GM21447 (cell line): ENCODE results near the gene SNAPC3.

Experiments used
- ATAC-seq: cut with Tn5 transposase; IDR thresholded peaks from one replicate; pipeline ENCODE4 v1.9.1; 2021; ENCODE audit not compliant: unreplicated experiment

Gene SNAPC3

DNA sequence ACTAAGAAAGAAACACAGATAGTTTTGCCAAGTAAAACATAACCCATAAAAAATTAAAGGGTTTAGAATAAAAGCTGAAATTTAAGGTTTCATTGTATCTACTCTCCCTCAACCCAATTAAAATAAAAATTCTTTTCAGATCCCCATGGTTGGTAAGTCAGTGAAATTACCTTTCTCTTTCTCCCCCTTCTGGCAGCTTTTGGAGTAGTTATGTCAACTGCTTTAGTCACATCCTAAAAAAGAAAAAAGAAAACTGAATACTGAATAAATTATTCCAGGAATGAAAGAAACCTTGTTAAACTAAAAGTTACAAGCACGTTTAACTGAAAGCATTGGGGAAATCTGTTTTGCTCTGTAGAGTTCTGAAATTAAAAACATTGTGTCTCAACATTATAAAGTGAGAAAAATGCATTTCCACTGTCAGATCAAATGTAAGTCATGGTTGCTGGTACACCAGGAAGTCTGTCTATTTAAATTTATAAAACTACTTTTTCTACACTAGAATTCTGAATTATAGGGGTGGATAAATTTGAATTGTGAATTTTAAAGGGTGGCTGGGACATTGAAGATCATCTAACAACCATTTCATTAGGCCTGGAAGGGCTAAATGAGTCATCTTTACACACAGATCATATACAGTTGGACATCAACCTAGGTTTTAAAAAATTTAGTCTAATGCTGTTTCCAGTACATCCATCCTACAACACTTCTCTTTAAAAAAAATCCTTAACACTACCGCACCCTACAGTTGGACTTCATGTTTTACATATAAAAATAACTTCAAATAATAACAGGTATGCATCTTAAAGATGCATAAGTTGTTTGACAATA is 63.4 kb downstream of the SNAPC3 start:
- no peak for ATAC-seq

DNA sequence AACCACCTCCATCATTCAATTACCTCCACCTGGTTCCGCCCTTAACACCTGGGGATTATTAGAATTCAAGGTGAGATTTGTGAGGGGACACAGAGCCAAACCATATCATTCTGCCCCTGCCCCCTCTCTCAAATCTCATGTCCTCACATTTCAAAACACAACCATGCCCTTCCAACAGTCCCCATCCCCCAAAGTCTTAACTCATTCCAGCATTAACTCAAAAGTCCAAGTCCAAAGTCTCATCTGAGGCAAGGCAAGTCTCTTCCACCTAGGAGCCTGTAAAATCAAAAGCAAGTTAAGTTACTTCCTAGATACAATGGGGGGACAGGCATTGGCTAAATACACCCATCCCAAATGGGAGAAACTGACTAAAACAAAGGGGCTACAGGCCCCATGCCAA is 69.3 kb downstream of the SNAPC3 start:
- no peak for ATAC-seq

DNA sequence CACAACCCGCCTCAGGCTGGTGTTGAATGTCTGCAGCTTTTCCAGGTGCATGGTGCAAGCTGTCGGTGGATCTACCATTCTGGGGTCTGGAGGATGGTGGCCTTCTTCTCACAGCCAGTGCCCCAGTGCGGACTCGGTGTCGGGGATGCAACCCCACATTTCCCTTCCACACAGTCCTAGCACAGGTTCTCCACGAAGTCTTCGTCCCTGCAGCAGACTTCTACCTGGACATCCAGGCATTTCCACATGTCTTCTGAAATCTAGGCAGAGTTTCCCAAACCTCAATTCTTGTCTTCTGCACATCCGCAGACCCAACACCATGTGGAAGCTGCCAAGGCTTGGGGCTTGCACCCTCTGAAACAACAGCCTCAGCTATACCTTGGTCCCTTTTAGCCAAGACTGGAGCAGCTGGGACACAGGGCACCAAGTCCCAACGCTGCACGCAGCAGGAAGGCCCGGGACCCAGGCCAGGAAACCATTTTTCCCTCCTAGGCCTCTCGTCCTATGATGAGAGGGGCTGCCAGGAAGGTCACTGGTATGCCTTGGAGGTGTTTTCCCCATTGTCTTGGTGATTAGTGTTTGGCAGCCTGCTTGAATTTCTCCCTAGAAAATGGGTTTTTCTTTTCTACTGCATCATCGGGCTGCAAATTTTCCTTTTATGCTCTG is 69.9 kb downstream of the SNAPC3 start:
- ATAC-seq = no peak

- ATAC-seq = no peak
These were observed 75.7 kb downstream of the SNAPC3 start for GRCh38 chr9:15498246-15498995.

GRCh38 chr9:15499139-15499538 is 76.5 kb downstream of the SNAPC3 start:
- ATAC-seq = no peak

DNA sequence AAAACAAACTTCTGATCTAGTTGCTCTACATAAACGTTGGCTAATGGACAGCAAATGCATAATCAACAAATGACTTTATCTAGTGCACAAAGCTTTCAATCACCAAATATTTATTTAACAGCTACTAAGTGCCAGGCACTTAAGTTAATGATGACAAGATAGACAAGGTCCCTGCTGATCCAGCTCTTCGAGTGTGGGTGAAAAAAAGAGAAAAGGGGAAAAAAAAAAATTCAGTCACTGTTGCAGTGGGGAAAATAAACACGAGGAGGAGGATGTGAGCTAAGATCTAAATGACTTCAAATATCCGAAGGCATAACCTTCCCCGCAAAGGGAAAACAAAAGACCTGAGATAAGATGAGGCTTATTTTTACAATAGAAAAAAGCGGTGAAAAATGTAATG is 78.5 kb downstream of the SNAPC3 start:
- no peak for ATAC-seq

DNA sequence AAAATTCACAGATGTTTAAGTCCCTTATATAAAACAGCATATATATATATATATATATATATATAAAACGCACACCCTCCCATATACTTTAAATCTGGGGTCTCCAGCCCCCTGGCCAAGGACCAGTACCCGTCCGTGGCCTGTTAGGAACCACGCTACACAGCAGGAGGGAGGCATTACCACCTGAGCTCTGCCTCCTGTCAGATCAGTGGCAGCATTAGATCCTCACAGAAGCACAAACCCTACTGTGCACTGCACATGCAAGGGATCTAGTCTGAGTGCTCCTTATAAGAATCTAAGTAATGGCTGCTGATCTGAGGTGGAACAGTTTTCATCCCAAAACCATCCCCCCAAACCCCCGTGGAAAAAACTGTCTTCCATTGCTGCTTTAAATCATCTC is 79.1 kb downstream of the SNAPC3 start:
- no peak for ATAC-seq

DNA sequence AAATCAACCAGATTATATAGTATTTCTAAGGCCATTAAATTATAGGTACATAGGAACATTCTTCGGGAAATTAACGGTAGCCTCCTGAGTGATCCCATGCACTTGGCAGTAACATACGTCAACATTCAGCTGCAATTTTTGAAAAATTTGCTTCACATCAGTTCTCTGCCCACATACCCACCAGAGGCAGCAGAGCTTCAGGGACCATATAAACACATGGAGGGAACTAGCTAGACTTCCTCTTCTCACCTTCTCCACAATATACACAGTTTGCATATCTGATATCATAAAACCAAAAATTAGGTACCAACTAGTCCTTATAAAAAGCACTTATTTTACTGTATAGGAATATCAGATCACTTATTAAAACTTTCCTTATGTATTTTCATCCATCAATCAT is 83.2 kb downstream of the SNAPC3 start:
- no peak for ATAC-seq

DNA sequence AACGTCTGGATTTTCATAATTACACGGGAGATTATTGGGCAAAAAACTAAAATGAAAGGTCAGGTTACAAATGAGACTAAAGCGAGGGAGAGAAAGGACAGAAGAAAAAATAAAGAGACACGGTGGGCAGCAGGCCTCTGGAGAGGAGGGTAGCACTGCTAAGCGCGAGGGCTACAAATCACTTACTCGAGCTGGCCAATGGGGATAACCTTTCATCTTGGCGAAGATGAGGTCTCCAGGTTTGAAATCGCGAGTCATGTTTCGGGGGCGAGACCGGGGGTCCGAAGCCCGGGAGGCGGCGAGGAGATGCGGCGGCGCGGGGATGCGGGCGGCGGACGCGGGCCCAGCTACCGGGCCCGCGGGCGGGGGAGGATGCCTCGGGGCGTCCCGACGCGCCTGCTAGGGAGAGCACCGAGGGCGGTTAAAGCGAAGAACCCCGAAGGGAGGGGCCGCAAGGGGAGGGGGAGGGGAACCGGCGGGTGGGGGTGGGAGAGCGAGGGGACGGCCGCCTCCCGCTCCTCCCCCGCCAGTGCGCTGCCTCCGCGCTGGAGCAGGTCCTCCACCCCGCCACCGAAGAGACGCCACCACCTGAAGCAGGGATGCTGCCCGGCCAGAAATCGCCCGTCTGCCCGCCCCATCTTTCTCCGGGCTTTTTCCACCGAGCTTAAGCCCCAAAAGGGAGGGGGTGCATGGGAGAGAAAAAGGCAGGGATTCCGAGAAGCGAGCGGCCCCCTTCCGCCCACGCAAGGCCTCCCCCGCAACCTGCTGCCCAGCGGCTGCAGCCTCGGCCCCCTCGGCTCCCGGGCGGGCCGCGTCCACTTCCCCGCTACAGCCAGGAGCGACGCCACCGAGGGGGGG is 87.5 kb downstream of the SNAPC3 start:
- ATAC-seq = peak; percentile 38

DNA sequence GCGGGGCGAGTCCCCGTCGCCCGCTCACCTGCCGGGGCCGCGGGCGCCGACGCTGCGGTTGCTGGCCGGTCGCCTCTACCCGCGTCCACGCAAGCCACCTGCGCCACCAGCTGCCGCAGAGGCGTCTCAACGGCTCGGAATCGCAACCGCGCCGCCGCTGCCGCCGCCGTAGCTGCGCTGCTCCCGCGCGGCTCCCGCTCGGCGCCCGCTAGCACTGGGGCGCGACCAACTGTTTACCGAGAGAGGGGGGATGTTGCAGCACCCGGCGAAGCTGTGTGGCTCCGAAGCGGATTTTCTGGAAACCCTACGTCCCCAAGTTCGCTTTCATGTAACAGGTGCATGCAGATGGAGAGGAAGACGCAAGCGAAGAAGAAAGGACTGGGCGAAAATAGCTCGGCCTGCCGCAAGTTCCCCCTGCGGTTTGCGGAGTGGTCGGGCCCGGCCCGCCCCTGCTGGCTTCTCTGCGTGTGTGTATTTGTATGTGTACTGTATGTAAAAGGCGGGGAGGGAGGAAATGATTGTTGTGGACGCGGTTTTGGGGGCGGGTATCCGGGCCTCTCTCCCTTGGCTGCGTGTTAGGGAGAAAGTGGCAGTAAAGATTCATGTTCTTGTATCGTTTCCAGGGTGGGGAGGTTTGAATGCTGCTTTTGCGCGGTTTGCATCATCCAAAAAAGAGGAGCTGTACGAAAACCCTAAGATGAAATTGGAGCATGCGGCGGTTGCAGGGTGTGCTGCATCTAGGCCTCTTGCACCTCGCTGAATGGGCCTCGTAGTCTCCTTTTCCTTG is 88.3 kb downstream of the SNAPC3 start, which contains the start of gene PSIP1:
Gene PSIP1 (minus strand): TSS at position 182 of the 787 bp plus-strand sequence. CDS start 782 bp downstream, outside the sequence.
- ATAC-seq = peak; percentile 85
